T47D (cell line): ENCODE results near the gene KCTD18.
A peak's percentile ranks its signal among the peaks of the same experiment; 100 is the strongest.

Experiments used
- DNase-seq, 2 experiments: peaks; one replicate each; pipeline versions ENCODE4 v3.0.0 to v3.0.0-alpha.2; 2011 to 2012; ENCODE audit warnings: low read depth in 1 of 2, low spot score in 1 of 2
- JUND ChIP-seq: IDR thresholded peaks from 2 replicates; pipeline ENCODE4 v1.6.1; 2012; ENCODE audit warnings: low read depth
- in situ Hi-C: cut with HindIII; loops from 2 replicates; pipeline ENCODE4 v1.10.0; 2016; ENCODE audit warnings: low sequenced_read_pairs, low pct_unique_long_range_greater_than_20kb

The KCTD18 gene

DNA sequence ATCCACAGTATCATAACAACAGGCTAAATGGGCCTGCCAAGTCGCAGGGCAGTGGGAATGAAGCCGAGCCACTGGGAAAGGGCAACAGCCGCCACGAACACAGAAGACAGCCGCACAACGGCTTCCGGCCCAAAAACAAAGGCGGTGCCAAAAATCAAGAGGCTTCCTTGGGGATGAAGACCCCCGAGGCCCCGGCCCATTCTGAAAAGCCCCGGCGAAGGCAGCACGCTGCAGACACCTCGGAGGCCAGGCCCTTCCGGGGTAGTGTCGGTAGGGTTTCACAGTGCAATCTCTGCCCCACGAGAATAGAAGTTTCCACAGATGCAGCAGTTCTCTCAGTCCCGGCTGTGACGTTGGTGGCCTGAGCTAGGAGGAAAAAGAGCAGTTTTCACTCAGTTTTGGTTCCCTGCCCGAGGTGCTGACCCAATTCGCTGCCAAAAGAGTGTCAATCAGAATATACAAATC, 32.2 kb downstream of the KCTD18 start:
- in situ Hi-C loops = no loop called here
- TF ChIP-seq JUND = no peak
- DNase-seq = no peak

DNA sequence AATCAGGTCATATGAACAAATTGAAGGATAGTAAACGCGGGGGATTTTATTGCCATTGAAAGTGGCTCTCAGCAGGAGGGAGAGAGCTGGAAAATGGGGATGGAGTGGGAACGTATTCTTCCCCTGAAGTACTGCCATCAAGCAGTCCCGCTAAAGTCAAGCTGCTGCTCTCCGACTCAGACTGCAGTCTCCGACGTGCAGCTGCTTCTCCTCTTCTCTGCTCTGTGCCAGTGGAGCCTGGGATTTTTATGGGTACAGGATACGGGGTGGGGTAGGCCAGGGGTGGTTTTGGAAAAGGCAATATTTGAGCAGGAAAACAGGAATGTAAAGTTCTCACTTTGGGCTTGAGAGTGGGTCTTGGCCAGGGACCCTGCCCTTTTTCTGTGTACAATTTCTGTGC, 33.0 kb downstream of the KCTD18 start:
- TF ChIP-seq JUND = no peak
- in situ Hi-C loops = no loop called here
- DNase-seq = no peak

DNA sequence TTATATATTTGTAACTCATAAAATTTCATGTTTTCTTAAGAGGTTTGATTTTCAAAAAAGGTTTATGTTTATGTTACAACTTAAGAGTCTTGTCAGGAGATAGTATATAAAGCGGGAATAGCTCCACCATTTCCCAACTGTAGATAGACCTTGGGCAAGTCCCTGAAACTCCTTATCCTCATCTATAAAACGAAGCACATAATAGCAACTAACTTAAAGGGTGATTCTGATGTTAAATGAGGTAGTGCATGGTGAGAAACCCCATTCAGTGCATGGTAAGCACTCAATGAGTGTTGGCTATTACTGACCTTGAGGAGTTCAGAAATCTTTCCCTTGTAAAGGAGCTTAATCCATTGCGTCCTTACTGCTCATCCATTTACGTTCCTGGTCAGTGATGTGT, 34.1 kb downstream of the KCTD18 start:
- in situ Hi-C loops = no loop called here
- DNase-seq = no peak
- TF ChIP-seq JUND = no peak

DNA sequence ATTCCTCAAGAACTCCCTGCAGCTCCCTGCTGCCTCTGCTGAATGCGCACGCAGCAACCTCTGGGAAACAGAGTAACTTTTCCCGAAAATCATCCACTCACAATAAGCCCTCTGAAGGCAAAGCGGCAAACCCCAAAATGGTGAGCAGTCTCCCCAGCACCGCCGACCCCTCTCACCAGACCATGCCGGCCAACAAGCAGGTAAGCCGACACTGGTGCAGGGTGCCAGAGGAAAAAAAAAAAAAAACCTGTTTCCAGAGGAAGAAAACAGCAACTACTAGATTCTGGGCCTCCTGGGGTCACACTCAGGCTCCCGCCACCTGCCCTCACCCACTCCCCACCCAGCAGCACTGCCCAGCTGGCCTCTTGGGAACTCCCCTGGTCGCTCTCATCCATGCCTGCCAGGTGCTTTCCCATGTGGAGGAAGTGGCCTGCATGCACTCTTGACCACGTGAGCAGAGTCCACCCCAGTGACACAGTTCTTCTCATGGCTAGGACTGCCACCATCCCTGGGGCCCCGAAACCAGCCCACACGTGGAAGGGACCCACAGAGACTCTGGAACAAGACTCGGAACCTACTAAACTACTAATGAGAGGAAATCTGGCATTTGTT, 36.9 kb downstream of the KCTD18 start:
- no peak for DNase-seq
- TF ChIP-seq JUND = no peak
- in situ Hi-C loops = no loop called here

DNA sequence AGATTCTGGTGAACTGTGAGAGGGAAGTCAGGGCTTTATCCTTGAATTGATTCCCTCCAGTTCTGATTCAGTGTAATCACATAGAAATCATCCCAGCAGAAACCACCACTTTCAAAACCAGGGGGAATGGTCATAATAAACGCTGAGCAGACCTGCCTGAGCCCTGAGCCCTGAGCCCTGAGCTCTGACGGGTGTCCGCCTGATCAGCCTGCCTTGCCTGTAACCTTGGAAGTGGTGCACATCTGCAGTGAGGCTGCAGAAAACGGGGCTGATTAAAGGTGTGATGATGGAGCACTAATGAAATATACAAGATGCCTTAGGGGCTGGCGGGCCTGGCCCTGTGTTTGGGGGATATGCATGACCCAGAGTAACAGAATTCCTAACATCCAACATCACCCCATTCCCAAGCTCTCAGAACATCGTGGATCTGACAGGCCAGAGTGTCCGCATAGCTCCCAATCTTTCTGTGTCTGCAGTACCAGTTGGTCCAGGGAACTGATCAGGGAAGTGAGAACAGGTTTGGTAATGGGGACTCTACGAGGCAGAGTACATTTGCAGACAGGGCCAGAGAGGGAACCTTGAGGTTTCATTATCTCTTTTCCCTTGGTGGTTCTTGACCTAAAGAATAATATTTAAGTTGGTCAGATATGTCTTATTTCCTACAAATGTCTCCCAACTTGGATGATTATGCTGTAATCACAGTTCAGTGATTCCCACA, 37.8 kb downstream of the KCTD18 start:
- no peak for TF ChIP-seq JUND
- DNase-seq = no peak
- in situ Hi-C loops = no loop called here

DNA sequence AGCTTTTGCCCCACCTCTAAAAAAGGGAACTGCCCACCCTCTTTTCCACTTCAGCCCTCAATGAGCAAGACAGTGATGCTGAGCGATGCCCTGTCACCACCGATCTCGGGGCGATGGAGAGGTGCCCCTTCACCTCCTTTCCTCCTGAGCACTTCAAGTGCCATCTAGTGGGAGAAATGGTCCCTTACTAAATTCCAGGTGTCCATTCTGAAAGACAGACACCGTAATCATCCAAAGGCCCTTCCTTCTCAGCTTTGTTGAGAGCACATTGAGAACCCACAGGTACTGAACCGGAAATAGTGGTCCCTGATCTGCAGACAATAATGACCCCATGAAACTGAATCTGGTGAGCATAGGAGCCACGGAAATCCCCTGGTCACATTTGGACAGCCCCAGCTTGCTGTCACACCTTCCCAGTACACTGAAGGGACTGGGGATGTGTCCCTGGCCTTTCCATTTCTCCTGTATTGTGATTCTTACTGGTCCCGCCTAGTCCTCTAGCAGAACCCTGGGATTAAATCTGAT, 38.5 kb downstream of the KCTD18 start:
- peak; percentile 38 to 60 for DNase-seq
- in situ Hi-C loops = no loop called here
- TF ChIP-seq JUND = no peak

DNA sequence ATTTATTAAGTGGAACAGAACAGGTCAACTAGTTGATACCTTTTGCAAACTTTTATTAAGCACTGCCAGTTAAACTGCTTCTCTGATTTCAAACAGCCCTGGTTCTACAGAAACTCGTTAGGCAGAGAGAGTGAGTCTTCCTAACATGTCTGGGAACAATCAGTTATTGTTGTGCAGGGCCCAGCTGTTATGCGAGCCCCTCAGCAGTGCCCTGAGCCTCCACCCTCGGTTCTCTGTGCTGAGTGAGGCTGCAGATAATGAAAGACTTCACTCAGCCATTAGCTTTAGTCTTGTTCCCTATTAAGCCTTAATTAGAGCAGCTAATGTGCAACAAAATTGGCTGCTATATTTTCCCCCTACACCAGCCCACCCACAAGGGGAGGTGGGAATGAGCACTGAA, 39.6 kb downstream of the KCTD18 start:
- TF ChIP-seq JUND = no peak
- DNase-seq = no peak
- in situ Hi-C loops = no loop called here

DNA sequence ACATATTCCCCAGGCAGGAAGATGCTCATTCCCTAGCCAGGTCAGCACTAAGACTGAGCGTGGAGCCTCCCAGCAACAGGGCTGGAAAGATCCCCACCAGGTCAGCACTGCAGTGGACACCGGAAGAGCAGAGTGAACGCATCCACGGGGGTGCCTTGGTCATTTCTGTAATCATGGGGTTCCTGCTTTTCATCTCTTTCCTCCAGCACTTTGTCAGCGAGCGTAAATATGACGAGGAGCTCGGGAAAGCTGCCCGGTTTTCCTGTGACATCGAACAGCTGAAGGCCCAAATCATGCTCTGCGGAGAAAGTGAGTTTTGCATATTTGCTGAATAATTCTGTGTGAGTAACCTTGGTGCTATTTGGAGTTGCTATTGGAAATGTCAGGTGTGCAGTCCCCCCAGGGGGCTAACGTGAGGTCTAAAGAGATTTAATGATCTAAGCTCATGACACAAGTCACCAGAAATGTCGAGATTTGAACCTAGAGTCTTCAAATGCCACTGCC, 40.1 kb downstream of the KCTD18 start:
- in situ Hi-C loops = no loop called here
- TF ChIP-seq JUND = no peak
- no peak for DNase-seq

DNA sequence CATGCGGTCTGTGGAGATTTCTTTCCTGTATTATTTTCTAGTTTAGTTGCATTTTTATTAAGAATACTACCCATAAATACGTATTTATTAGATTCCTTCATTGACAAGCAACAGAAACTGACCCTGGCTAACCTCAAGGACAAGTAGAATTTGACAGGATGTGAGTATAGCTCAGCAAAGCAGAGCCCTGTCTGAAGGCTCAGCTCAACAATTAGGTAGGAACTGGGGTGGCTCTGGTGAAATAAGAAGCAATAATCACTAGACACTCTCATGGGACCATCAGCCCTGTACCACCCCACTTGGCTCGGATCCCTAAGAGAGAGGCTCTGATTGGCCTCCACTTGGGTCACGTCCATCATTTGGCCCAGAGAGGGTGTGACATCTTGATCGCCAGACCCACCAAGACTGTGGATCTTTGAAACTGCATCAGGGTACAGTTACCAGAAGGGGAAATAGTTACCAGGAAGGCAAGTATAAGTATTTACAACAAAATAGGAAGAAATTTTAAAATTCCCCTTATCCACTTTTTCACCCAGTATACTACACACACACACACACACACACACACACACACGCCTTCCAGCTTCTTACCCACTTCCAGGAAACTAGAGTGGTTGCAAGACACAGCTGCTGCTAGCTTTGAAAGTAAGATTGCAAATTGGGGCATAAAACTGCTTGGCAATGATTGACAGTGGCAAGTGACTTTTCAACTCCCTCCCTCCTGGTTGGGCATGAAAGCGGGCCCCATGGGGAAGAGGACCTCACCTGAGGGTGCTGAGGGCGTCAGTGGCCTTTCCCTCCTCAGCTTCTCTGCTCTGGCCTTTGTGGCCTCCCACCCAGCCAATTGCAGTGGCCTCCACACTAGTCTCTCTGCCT, 41.8 kb downstream of the KCTD18 start:
- no peak for DNase-seq
- in situ Hi-C loops = no loop called here
- no peak for TF ChIP-seq JUND

DNA sequence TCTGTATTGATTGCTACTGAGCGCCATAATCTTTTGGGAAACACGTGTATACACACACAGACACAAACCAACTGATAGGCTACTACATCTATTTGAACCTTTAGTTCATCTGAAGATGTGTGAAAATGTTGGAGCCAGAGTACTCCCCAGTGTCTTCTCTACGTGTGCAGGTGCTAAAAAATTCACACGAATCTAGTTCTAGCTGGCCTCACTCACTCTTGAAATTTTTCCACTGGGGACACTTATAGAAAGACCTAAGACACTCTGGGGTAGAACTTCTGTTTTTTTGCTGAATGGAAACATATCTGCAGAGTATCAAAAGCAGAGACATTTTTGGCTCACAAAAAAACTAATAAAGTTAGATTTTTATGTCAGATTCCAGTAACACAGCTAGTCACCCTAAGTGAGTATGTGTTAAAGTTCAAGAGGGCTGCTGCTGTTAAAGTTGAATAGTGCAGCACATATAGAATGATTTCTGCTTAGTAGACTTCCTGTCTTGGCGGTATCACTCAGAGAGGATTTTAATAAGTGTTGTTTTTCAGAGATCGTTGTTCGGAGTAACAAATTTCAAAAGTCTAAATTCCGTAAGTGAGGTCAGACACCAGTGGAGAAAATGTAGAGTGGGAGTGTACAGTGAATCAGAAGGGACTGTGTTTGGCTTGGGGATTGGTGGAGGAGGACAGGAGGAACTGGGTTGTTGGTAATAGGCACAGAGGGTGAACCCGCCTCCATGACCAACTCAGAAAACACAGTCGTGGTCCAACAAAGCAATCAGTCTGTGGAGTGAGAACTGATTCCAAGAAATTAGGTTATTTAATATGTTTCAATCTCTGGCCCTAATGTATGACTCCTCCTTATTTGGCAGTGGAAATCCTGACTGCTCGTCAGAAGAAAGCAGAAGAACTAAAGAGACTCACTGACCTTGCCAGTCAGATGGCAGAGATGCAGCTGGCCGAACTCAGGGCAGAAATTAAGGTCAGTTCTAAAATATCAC, 43.1 kb downstream of the KCTD18 start:
- in situ Hi-C loops = no loop called here
- DNase-seq = no peak
- TF ChIP-seq JUND = no peak

DNA sequence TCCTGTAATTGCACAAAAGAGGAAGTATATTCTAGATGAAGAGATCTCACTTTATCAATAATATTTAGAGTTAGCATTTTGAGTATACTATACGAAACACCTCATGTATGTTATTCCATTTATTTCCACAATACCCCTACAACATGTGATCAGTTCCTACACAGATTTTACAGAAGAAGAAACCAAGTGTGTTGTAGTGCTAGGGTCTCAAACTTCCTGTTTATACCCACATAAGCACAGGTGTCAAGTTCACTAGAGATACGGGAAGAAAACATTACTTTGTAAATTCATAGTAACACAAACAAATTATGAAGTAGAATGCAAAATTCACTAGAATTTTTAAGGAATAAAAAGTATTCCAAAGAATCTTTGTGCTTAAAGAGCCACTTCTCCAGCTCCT, 46.4 kb downstream of the KCTD18 start:
- in situ Hi-C loops = no loop called here
- DNase-seq = no peak
- no peak for TF ChIP-seq JUND
